Body of pancreas (tissue), 4 donors: Measurements from ENCODE around the gene SPAM1. TPM values are rescaled to one million over a fixed set of nuclear protein-coding genes. Genes with fewer than 3 reads are reported as not detected.
A peak's percentile ranks its signal among the peaks of the same experiment; 100 is the strongest.

Source experiments
- ATAC-seq: fragments of 150-250 bp; one replicate; pipeline ENCODE4 v1.9.1; 2016
- DNase-seq, 4 donors: peaks; one replicate each; pipeline ENCODE4 v3.0.0-alpha.2; 2019
- H3K27ac ChIP-seq, 4 donors: fragments of 200-600 bp; sonication (generic); 1 replicate in 3 of 4; 2 replicates in 1 of 4; pipeline versions ENCODE4 v1.5.1 to v1.6.1; 2016 to 2019; ENCODE audit warnings: mild to moderate bottlenecking in 1 of 4, mixed read lengths in 1 of 4, moderate library complexity in 1 of 4
- H3K27me3 ChIP-seq, 2 donors: fragments of 200-600 bp; sonication (generic); one replicate each; pipeline ENCODE4 v1.6.0; 2016; ENCODE audit warnings: mild to moderate bottlenecking in 1 of 2
- H3K36me3 ChIP-seq, 2 donors: fragments of 200-600 bp; sonication (generic); replicated peaks in 1 of 2; 2 replicates each; pipeline ENCODE4 v1.5.1; 2016; ENCODE audit warnings: low read depth in 2 of 2; ENCODE audit not compliant: insufficient read depth in 1 of 2
- H3K4me1 ChIP-seq: fragments of 200-600 bp; sonication (generic); one replicate; pipeline ENCODE4 v1.6.0; 2016
- H3K4me3 ChIP-seq, 2 donors: fragments of 200-600 bp; sonication (generic); 1 replicate in 1 of 2; 2 replicates in 1 of 2; pipeline ENCODE4 v1.5.1; 2016 to 2019
- H3K9me3 ChIP-seq, 3 donors: fragments of 200-600 bp; sonication (generic); 1 replicate in 2 of 3; 2 replicates in 1 of 3; pipeline ENCODE4 v1.5.1; 2016
- CTCF ChIP-seq, 7 experiments: fragments of 450-650 bp in 4 of 7; fragments of 200-600 bp in 3 of 7; sonication (generic) in 3 of 7; IDR thresholded peaks; one replicate each; pipeline ENCODE4 v1.5.1; 2016 to 2019; ENCODE audit warnings: antibody characterized with exemption in 7 of 7
- POLR2A ChIP-seq, 3 donors: fragments of 450-650 bp; IDR thresholded peaks; one replicate each; pipeline ENCODE4 v1.6.1; 2016; ENCODE audit warnings: antibody characterized with exemption in 3 of 3, mild to moderate bottlenecking in 2 of 3
- WGBS, 2 donors: methylation state at CpG; one replicate each; pipeline ENCODE4 v1.1.5; 2017; 5-methylcytosine and 5-hydroxymethylcytosine counted together
- intact Hi-C: fragments of 100-400 bp; cut with DNase I; formaldehyde crosslinking; loops from one replicate; pipeline ENCODE4 v1.15.1; 2023
- total RNA-seq, 2 donors: library from RNA; depleted of rRNA; stranded (reverse); fragments of >200 nt; gene quantifications; one replicate each; pipeline ENCODE4 v1.1.0, GENCODE V29; 2016

The SPAM1 gene
- total RNA-seq, 2 donors from 2014 or later = not detected

GRCh38 chr7:123966936-123967335 is 41.9 kb downstream of the SPAM1 start:
- intact Hi-C loops = no loop called here
- Histone ChIP-seq H3K4me3 (no peak overlapping the region), H3K27ac (no peak overlapping the region), H3K4me1 (no peaks in the 10 kb centered on the region), H3K27me3 (no peaks in the 10 kb centered on the region), H3K36me3 (no peaks in the 10 kb centered on the region), H3K9me3 (no peaks in the 10 kb centered on the region)
- WGBS, 2 donors = 11 to 12% methylated on average over 4 of the region's 4 CpGs
- peak in 1 of 4 donors; percentile 13 for DNase-seq
- ATAC-seq = no peak
- TF ChIP-seq CTCF (IDR thresholded peaks at IDR 0.05) (peak in 4 of 7 experiments; percentile 10 to 42 (median 30)), POLR2A (IDR thresholded peaks at IDR 0.05) (no peak)

GRCh38 chr7:123972045-123972444 is 47.0 kb downstream of the SPAM1 start:
- TF ChIP-seq CTCF (IDR thresholded peaks at IDR 0.05) (no peak), POLR2A (IDR thresholded peaks at IDR 0.05) (no peak)
- Histone ChIP-seq H3K27me3 (no peaks in the 10 kb centered on the region), H3K9me3 (no peaks in the 10 kb centered on the region), H3K4me1 (no peaks in the 10 kb centered on the region), H3K27ac (no peak overlapping the region), H3K36me3 (no peaks in the 10 kb centered on the region), H3K4me3 (no peak overlapping the region)
- DNase-seq = no peak
- 25 to 30% methylated on average over 1 of the region's 1 CpG for WGBS, 2 donors
- intact Hi-C loops = no loop called here
- no peak for ATAC-seq

- DNase-seq (no peak), ATAC-seq (no peak)
- no peak overlapping the region for H3K4me3 ChIP-seq
- H3K4me1 ChIP-seq = no peaks in the 10 kb centered on the region
- no peaks in the 10 kb centered on the region for H3K9me3 ChIP-seq
- H3K27me3 ChIP-seq = no peaks in the 10 kb centered on the region
- intact Hi-C loops = no loop called here
- no peak for TF ChIP-seq POLR2A (IDR thresholded peaks at IDR 0.05)
- TF ChIP-seq CTCF (IDR thresholded peaks at IDR 0.05) = no peak
- no peaks in the 10 kb centered on the region for H3K36me3 ChIP-seq
- H3K27ac ChIP-seq = no peak overlapping the region
- WGBS, 2 donors = 22 to 31% methylated on average over 1 of the region's 1 CpG
These were observed 47.8 kb downstream of the SPAM1 start for GRCh38 chr7:123972831-123973230.

- no peaks in the 10 kb centered on the region for H3K4me1 ChIP-seq
- DNase-seq (no peak), ATAC-seq (no peak)
- H3K9me3 ChIP-seq = no peaks in the 10 kb centered on the region
- TF ChIP-seq POLR2A (IDR thresholded peaks at IDR 0.05) (no peak), CTCF (IDR thresholded peaks at IDR 0.05) (no peak)
- H3K27me3 ChIP-seq = no peaks in the 10 kb centered on the region
- intact Hi-C loops = no loop called here
- H3K36me3 ChIP-seq = no peaks in the 10 kb centered on the region
- WGBS, 2 donors = 45 to 61% methylated on average over 7 of the region's 7 CpGs
- H3K27ac ChIP-seq = no peak overlapping the region
- no peak overlapping the region for H3K4me3 ChIP-seq
These were observed 49.4 kb downstream of the SPAM1 start for GRCh38 chr7:123974326-123974908.

- Histone ChIP-seq H3K4me3 (no peak overlapping the region), H3K27ac (no peak overlapping the region), H3K36me3 (no peaks in the 10 kb centered on the region), H3K9me3 (no peaks in the 10 kb centered on the region), H3K27me3 (no peaks in the 10 kb centered on the region), H3K4me1 (no peaks in the 10 kb centered on the region)
- DNase-seq = no peak
- intact Hi-C loops = no loop called here
- no peak for ATAC-seq
- no peak for TF ChIP-seq POLR2A (IDR thresholded peaks at IDR 0.05)
- no peak for TF ChIP-seq CTCF (IDR thresholded peaks at IDR 0.05)
These were observed 50.0 kb downstream of the SPAM1 start for GRCh38 chr7:123975084-123975483.
